HepG2 (cell line): Measurements from ENCODE around the gene PAPOLA. TPM values are rescaled to one million over a fixed set of nuclear protein-coding genes. Genes with fewer than 3 reads are reported as not detected.
A peak's percentile ranks its signal among the peaks of the same experiment; 100 is the strongest.

ENCODE experiments used
- ATAC-seq: fragments of 200-7000 bp; cut with Tn5 transposase; 3 replicates; pipeline ENCODE4 v1.9.1; 2020; ENCODE audit warnings: mild to moderate bottlenecking, moderate library complexity
- BruUV-seq: library from RNA; stranded (reverse); fragments of 400-500 nt; replicated peaks from 2 replicates; lab custom pipeline; 2021; lab: Mats Ljungman, UMichigan
- CTCF ChIA-PET: fragments of 300-600 bp; formaldehyde crosslinking; extraction: SDS; loops from one replicate; lab custom pipeline; 2021; ENCODE audit warnings: low total read pairs, inconsistent platforms, low intra/inter-chr PET ratio; lab: Yijun Ruan, JAX
- POLR2A ChIA-PET: fragments of 350-600 bp; sonication (Branson Sonifier 250); formaldehyde crosslinking; loops from one replicate; lab custom pipeline; 2020; ENCODE audit warnings: antibody characterized with exemption, inconsistent platforms; lab: Yijun Ruan, JAX
- DNase-seq: peaks from one replicate; pipeline ENCODE4 v3.0.0-alpha.2; 2015; ENCODE audit warnings: low spot score
- FAIRE-seq: peaks from 3 replicates; lab custom pipeline; 2011; peaks lifted over from hg19 to GRCh38; lab: Jason Lieb, UNC
- H2AFZ ChIP-seq: one replicate; pipeline ENCODE4 v1.6.1; 2011; ENCODE audit warnings: low read length, inconsistent platforms
- H3K27ac ChIP-seq: fragments of 300-600 bp; 3 replicates; pipeline ENCODE4 v1.8.0; 2011; ENCODE audit warnings: mixed run types, mild to moderate bottlenecking, mixed read lengths, low read length, inconsistent platforms; ENCODE audit not compliant: insufficient read depth; ENCODE audit errors: extremely low read length
- H3K27me3 ChIP-seq, 2 experiments: fragments of 200-600 bp in 1 of 2; 2 replicates in 1 of 2; 3 replicates in 1 of 2; pipeline versions ENCODE4 v1.6.0 to v1.8.0; 2011; ENCODE audit warnings: low read length in 2 of 2, mild to moderate bottlenecking in 2 of 2, moderate library complexity in 2 of 2, inconsistent platforms in 1 of 2; ENCODE audit not compliant: insufficient read depth in 2 of 2, control insufficient read depth in 1 of 2
- H3K36me3 ChIP-seq, 2 experiments: fragments of 200-600 bp in 1 of 2; replicated peaks in 1 of 2; 2 replicates in 1 of 2; 3 replicates in 1 of 2; pipeline versions ENCODE4 v1.5.1 to v1.8.0; 2011; ENCODE audit warnings: low read length in 2 of 2, inconsistent platforms in 1 of 2; ENCODE audit not compliant: insufficient read depth in 2 of 2, control insufficient read depth in 1 of 2
- H3K4me1 ChIP-seq: 2 replicates; pipeline ENCODE4 v1.5.1; 2012; ENCODE audit warnings: low read length, inconsistent platforms; ENCODE audit not compliant: insufficient read depth
- H3K4me2 ChIP-seq: 2 replicates; pipeline ENCODE4 v1.6.0; 2011; ENCODE audit warnings: low read depth, low read length, inconsistent platforms
- H3K4me3 ChIP-seq, 3 experiments: fragments of 200-600 bp in 1 of 3; sonication (generic), shearing (Covaris generic) in 1 of 3; replicated peaks in 1 of 3; 2 replicates each; pipeline ENCODE4 v1.5.1; 2011 to 2016; ENCODE audit warnings: low read length in 3 of 3, inconsistent platforms in 2 of 3, low read depth in 2 of 3, mild to moderate bottlenecking in 2 of 3, control low read depth in 1 of 3, mixed read lengths in 1 of 3; ENCODE audit not compliant: insufficient read depth in 1 of 3
- H3K79me2 ChIP-seq: one replicate; pipeline ENCODE4 v1.6.1; 2011; ENCODE audit warnings: low read length, inconsistent platforms; ENCODE audit not compliant: insufficient read depth
- H3K9ac ChIP-seq: 2 replicates; pipeline ENCODE4 v1.6.0; 2011; ENCODE audit warnings: mild to moderate bottlenecking, low read depth, low read length, inconsistent platforms; ENCODE audit not compliant: insufficient read depth
- H3K9me3 ChIP-seq: 2 replicates; pipeline ENCODE4 v1.5.1; 2012; ENCODE audit warnings: mild to moderate bottlenecking, low read length
- H4K20me1 ChIP-seq: 2 replicates; pipeline ENCODE4 v1.6.0; 2011; ENCODE audit warnings: inconsistent platforms, mild to moderate bottlenecking, low read length, moderate library complexity; ENCODE audit not compliant: insufficient read depth
- NR1H2 ChIP-seq: sonication (generic); formaldehyde crosslinking; IDR thresholded peaks from 2 replicates; pipeline ENCODE4 v1.8.1; 2022; ENCODE audit warnings: low read depth, missing genetic modification reagents, borderline replicate concordance
- SMC3 ChIP-seq: IDR thresholded peaks from 2 replicates; pipeline ENCODE4 v1.6.1; 2011; ENCODE audit warnings: low read length, improper control_type of control experiment
- ZKSCAN8 ChIP-seq: IDR thresholded peaks from 2 replicates; pipeline ENCODE4 v1.6.1; 2016; ENCODE audit warnings: borderline replicate concordance, missing genetic modification reagents, missing compliant biosample characterization
- ZNF510 ChIP-seq: sonication (generic); formaldehyde crosslinking; IDR thresholded peaks from 2 replicates; pipeline ENCODE4 v1.4.0; 2020; ENCODE audit warnings: low read depth, mild to moderate bottlenecking, missing genetic modification reagents
- ZSCAN12 ChIP-seq: sonication (generic); formaldehyde crosslinking; IDR thresholded peaks from 2 replicates; pipeline ENCODE4 v1.9.0; 2021; ENCODE audit warnings: mild to moderate bottlenecking, missing genetic modification reagents
- WGBS: methylation state at CpG from one replicate; pipeline ENCODE4 v1.1.6; 2017; ENCODE audit warnings: low lambda C conversion rate; 5-methylcytosine and 5-hydroxymethylcytosine counted together
- in situ Hi-C: cut with HindIII; loops from 2 replicates; pipeline ENCODE4 v1.10.0; 2017; ENCODE audit warnings: low pct_unique_long_range_greater_than_20kb; ENCODE audit not compliant: extremely low pct_ligation_motif_present
- intact Hi-C: fragments of 100-400 bp; cut with micrococcal nuclease; formaldehyde crosslinking; loops from one replicate; pipeline ENCODE4 v1.10.0; 2022; ENCODE audit not compliant: unreplicated experiment
- polyA plus RNA-seq, 8 experiments: library from polyadenylated mRNA; depleted of rRNA in 3 of 8; stranded (reverse) in 7 of 8; unstranded in 1 of 8; fragments of >200 nt; fragmentation: Illumina TruSeq in 4 of 8; extraction: Trizol in 4 of 8; gene quantifications; 2 replicates each; pipeline versions ENCODE4 v1.2.1 to v1.2.3, GENCODE V29; 2011 to 2016; ENCODE audit warnings: low read depth in 4 of 8, missing spikeins in 1 of 8, mixed read lengths in 1 of 8; ENCODE audit not compliant: insufficient read depth in 1 of 8
- total RNA-seq, 5 experiments: library from RNA; depleted of rRNA; stranded (reverse); fragments of >200 nt; fragmentation: Illumina TruSeq; extraction: Trizol; gene quantifications; 2 replicates each; pipeline ENCODE4 v1.2.3, GENCODE V29; 2016; ENCODE audit warnings: low read depth in 1 of 5
- TF ChIP-seq, protein P1 (sequence below): sonication (generic); formaldehyde crosslinking; IDR thresholded peaks from 2 replicates; pipeline ENCODE4 v1.4.0; 2020; ENCODE audit warnings: missing genetic modification reagents
- TF ChIP-seq, protein P2 (sequence below): sonication (generic); formaldehyde crosslinking; IDR thresholded peaks from 2 replicates; pipeline ENCODE4 v1.5.0; 2020; ENCODE audit warnings: mild to moderate bottlenecking, missing genetic modification reagents

Gene PAPOLA
- total and polyA plus RNA-seq, 2 of the 13 experiments (the other 11 are each of a cell fraction or from before 2014, with no cell fraction given), result 103 to 151 TPM

DNA sequence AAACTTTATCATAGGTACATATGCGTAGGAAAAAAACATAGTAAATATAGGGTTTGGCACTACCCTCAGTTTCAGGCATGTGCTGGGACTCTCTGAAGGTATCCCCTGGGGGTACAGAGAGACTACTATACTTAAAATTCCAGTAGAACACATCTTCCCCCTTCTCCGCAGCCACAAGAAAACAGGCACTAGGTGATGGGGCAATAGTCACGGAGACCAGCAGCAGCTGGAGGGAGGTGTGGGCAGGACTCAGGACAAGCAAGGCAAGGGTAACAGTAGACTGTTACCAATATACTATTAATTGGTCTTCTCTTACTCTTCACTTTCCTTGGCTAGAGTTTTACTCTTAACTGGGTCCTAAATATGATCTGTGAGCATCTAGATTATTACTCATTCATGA, 4.6 kb upstream of the PAPOLA start:
- H3K4me3 ChIP-seq, result no peak overlapping the region
- peak overlapping the region; percentile 27; the same call in 1 of the 2 replicates for H3K4me2 ChIP-seq
- FAIRE-seq (no peak), ATAC-seq (no peak), DNase-seq (no peak)
- no peak overlapping the region for H2AFZ ChIP-seq
- H4K20me1 ChIP-seq, result no peaks in the 10 kb centered on the region
- intact Hi-C loops (no loop called here), in situ Hi-C loops (no loop called here)
- H3K79me2 ChIP-seq, result peaks cover 15% of the 10 kb centered on the region
- no peaks in the 10 kb centered on the region for H3K9me3 ChIP-seq
- POLR2A ChIA-PET, result interaction anchor here (0.9 kb wide), 1 partner anchor 29 kb away, joined by 3 read pairs; no protein-coding TSS in a partner anchor
- peaks cover 26% of the 10 kb centered on the region for H3K4me1 ChIP-seq
- no peaks in the 10 kb centered on the region; a peak in 1 of 5 replicates for H3K27me3 ChIP-seq
- H3K27ac ChIP-seq, result no peak overlapping the region
- BruUV-seq, result no TSS peak
- TF ChIP-seq NR1H2, result no peak
- no peak for TF ChIP-seq ZSCAN12 (CRISPR knock-in tag)
- TF ChIP-seq SMC3, result no peak
- TF ChIP-seq, protein P1, sequence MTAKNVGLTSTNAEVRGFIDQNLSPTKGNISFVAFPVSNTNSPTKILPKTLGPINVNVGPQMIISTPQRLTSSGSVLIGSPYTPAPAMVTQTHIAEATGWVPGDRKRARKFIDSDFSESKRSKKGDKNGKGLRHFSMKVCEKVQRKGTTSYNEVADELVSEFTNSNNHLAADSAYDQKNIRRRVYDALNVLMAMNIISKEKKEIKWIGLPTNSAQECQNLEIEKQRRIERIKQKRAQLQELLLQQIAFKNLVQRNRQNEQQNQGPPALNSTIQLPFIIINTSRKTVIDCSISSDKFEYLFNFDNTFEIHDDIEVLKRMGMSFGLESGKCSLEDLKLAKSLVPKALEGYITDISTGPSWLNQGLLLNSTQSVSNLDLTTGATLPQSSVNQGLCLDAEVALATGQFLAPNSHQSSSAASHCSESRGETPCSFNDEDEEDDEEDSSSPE (CRISPR knock-in tag), result no peak
- no peak for TF ChIP-seq ZNF510 (CRISPR knock-in tag)
- TF ChIP-seq, protein P2, sequence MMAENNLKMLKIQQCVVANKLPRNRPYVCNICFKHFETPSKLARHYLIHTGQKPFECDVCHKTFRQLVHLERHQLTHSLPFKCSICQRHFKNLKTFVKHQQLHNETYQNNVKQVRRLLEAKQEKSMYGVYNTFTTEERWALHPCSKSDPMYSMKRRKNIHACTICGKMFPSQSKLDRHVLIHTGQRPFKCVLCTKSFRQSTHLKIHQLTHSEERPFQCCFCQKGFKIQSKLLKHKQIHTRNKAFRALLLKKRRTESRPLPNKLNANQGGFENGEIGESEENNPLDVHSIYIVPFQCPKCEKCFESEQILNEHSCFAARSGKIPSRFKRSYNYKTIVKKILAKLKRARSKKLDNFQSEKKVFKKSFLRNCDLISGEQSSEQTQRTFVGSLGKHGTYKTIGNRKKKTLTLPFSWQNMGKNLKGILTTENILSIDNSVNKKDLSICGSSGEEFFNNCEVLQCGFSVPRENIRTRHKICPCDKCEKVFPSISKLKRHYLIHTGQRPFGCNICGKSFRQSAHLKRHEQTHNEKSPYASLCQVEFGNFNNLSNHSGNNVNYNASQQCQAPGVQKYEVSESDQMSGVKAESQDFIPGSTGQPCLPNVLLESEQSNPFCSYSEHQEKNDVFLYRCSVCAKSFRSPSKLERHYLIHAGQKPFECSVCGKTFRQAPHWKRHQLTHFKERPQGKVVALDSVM (CRISPR knock-in tag), result no peak
- no peak for TF ChIP-seq ZKSCAN8 (CRISPR knock-in tag)
- WGBS, result 45% methylated on average over 3 of the region's 3 CpGs
- H3K36me3 ChIP-seq, result no peaks in the 10 kb centered on the region
- no peak overlapping the region for H3K9ac ChIP-seq
- CTCF ChIA-PET, result no interaction called here
